ENCODE measurements around the gene PLEKHH2.
"Not testable (repeated sequence)": the region's sequence is repeated elsewhere in the genome, so short reads cannot be mapped to it uniquely, and the experiment has no call there.

Gene PLEKHH2

GRCh38 chr2:43637030-43637803 lies at the start of gene PLEKHH2:
Gene PLEKHH2 (plus strand): TSS chr2:43637260. CDS start chr2:43644674, 7,414 bp downstream.
- peak; percentile 82 to 90 for DNase-seq (ENCODE audit: low read depth in 2 of 2)

DNA sequence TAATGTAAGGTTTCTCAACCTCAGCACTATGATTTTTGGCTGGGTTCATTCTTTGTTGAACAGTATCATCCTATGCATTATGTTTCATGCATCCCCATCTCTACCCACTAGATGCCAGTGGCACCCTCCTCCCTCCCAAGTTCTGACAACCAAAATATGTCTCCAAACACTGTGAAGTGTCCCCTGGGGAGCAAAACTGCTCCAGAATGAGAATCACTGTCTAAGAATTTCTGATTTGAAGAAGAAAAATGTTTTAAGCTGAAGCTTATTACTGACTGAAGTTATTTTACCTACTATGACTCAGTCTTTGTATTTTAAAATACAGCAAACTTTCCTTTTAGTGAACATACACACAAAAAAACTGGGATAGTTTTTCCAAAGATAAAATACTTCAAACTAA lies 44.6 kb upstream of the PLEKHH2 start:
- DNase-seq (ENCODE audit: low read depth in 2 of 2) = no peak

DNA sequence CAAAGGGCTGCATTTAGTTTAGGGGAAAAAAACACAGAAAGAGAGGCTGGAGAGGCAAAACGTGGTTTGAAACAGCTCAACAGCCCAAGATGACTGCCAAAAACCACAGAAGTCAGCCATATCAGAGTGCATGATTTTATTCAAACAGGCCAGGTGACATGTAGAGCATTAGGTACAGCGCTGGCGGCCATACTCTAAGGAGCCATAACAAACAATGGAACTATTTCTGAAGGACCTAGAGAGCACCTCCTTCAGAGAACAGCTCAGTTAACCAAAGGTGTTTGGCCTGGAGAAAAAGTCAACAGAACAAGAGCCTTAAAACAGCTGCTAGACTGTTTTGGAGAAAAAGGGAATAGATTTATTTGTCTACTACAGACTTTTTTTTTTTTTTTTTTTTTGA lies 43.8 kb upstream of the PLEKHH2 start:
- no peak for DNase-seq (ENCODE audit: low read depth in 2 of 2)

DNA sequence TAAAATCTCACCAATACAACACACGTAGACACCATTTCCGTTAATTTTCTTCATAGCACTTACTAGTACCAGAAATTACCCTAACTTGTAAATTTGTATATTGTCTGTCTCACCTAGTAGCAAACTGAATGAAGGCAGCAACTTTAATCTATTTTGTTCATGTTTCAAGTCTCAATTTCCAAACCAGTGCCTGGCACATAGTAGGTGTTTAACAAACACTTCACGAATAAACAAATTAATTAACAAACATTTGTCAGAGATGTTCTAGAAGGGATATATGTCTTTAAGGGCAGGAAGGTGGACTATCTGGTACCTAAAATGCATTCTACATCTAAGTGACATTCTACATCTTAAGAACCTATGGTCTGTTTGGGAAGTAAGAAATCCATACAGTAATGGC lies 42.2 kb upstream of the PLEKHH2 start:
- DNase-seq (ENCODE audit: low read depth in 2 of 2) = no peak

- DNase-seq (ENCODE audit: low read depth in 2 of 2) = peak; percentile 98 to 99
Observed at GRCh38 chr2:43595603-43596412, 41.3 kb upstream of the PLEKHH2 start, which contains the start of gene THADA. Gene THADA (minus strand): TSS chr2:43596038. CDS start chr2:43592392, 3,646 bp downstream.

GRCh38 chr2:43600596-43600995 lies 36.5 kb upstream of the PLEKHH2 start:
- DNase-seq (ENCODE audit: low read depth in 2 of 2) = not testable (repeated sequence)

DNA sequence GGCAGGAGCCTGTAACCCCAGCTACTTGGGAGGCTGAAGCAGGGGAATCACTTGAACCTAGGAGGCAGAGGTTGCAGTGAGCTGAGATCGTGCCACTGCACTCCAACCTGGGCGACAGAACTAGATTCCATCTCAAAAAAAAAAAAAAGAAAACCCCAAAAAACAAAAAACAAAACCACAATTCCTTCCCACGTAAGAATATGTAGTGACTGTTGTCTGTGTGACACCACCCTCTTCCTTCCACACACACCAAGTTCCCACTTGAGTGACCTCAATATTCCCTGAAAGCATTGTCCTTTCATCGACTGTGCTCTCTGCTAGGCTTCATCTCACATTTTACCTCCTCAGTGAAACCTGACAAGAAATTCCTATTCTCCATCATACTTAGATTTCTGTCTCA lies 32.4 kb upstream of the PLEKHH2 start:
- no peak for DNase-seq (ENCODE audit: low read depth in 2 of 2)

GRCh38 chr2:43605079-43605655 lies 31.9 kb upstream of the PLEKHH2 start:
- no peak for DNase-seq (ENCODE audit: low read depth in 2 of 2)

GRCh38 chr2:43605851-43606250 lies 31.2 kb upstream of the PLEKHH2 start:
- DNase-seq (ENCODE audit: low read depth in 2 of 2) = no peak

- DNase-seq (ENCODE audit: low read depth in 2 of 2) = peak in 1 of 2 donors; percentile 16
Observed at GRCh38 chr2:43609290-43609918, 27.7 kb upstream of the PLEKHH2 start.

- no peak for DNase-seq (ENCODE audit: low read depth in 2 of 2)
Observed at GRCh38 chr2:43610361-43610760, 26.7 kb upstream of the PLEKHH2 start.

DNA sequence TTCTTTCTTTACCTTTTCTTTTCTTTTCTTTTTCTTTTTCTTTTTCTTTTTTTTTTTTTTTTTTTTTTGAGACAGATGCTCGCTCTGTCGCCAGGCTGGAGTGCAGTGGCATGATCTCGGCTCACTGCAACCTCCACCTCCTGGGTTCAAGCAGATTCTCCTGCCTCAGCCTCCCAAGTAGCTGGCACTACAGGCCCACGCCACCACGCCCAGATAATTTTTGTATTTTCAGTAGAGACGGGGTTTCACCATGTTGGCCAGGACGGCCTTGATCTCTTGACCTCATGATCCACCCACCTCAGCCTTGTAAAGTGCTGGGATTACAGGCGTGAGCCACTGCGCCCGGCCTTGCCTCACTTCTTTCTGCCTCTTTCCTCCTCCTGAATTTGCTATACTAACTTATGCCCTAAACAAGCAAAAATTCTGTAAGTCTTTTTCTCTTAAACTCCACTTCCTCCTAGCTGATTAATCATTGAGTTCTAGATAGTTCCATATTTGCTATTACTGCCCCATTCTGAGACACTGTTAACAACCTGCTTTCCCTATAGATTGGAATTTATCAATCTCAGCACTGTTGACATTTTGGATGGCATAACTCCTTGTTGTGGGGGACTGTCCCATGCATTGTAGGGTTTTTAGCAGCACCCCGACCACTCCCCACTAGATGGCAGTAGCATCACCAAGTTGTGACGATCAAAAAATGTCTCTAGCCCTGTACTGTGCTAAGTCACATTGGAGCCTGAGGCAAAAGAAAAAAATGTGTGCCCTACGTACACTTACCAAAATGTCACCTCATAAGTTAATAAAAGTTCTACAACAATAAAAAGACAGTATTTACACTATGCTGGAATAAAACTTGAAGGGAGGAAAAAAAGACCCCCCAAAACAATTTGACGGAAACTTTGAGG lies 24.8 kb upstream of the PLEKHH2 start:
- DNase-seq (ENCODE audit: low read depth in 2 of 2) = peak; percentile 48 to 70

- no peak for DNase-seq (ENCODE audit: low read depth in 2 of 2)
Observed at GRCh38 chr2:43612944-43613343, 24.1 kb upstream of the PLEKHH2 start.

DNA sequence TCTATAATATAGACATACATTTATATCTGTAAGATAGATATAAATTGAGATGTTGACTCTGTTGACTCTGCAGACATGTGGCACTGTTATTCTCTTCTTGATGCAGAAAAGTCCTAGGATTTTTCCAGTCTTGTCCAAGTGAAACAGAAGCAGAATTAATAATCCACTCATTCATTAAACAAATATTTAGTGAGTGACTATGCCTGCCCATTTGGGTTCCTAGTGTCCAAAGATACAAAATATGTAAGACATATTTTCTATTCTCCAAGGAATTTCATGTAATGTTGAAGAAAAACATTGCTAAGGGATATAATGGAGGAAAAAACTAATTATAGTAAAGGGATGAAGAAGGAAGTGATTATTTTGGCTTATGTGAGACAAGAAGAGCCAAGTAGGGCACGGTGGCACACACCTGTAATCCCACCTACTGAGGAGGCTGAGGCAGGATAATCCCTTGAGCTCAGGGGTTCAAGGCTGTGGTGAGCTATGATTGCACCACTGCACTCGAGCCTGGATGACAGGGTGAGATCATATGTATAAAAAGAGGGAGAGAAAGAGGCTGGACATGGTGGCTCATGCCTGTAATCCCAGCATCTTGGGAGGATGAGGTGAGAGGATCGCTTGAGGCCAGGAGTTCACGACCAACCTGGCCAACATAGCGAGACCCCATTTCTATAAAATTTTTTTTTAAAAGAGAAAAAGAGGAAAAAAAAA lies 19.9 kb upstream of the PLEKHH2 start:
- no peak for DNase-seq (ENCODE audit: low read depth in 2 of 2)

DNA sequence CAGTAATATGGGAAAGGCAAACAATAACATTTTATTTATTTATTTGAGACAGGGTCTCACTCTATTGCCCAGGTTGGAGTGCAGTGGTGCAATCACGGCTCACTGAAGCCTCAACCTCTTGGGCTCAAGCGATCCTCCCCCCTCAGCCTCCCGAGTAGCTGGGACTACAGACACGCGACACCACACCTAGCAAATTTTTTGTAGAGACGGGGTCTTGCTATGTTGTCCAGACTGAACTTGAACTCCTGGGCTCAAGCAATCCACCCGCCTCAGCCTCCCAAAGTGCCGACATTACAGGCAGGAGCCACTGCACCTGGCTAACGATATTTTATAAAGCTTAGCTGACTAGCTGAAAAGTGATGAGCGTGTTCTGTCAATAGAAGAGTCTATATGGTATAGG lies 17.5 kb upstream of the PLEKHH2 start:
- no peak for DNase-seq (ENCODE audit: low read depth in 2 of 2)

DNA sequence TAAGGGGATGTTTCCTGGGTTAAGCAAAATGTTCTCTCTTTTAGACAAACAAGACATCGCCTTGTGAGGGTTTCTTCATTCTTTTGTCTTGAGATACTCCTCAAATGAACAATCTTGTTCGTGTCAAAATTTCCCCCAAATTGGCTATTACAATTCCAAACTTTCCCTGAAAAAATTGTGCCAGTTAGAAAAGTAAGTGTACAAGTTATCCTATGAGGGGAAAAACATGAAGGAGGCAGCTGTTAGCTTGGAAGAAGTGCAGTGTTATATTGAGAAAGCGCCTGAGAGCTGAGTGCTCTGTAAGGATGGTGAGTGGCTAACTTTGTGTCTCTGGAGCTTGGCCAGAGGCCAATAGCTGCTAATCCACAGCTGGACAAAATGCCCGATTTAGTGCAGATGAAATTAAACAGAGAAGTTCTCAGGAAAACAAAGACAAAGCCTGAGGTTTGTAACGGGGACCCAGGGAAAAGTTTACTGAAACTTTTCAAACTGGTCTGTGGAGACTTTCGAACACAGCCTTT lies 14.1 kb upstream of the PLEKHH2 start:
- no peak for DNase-seq (ENCODE audit: low read depth in 2 of 2)

DNA sequence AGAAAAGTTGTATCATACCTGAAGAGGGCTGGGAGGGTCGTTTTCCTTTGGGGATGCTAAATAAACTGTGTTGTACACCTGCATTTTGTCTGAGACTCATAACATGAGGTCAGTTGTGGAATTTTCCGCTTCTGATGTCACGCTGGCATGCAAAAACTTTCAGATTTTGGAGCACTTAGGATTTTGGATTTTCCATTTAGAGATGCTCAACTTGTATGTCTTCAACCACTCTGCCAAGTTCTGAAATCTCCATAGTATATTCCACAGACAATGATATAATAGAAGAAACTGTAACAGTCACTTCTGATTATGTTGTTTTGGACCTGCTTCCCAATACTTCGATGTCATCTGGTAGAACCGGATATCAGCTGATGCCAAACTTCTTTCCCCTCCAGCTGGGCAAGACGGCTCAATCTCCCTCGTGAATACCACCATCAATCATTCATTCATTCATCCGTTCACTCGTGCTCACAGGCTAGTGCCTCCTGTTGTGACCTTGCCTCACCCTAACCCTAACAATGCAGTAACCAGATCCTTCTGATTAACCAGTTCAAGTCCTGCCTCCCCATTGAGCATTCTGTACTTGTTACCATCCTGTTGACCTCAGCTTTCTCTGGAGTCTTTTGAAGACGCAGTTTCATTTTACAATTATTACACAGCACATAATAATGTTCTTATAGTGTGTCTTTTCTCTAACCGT lies 5.3 kb upstream of the PLEKHH2 start:
- DNase-seq (ENCODE audit: low read depth in 2 of 2) = no peak

DNA sequence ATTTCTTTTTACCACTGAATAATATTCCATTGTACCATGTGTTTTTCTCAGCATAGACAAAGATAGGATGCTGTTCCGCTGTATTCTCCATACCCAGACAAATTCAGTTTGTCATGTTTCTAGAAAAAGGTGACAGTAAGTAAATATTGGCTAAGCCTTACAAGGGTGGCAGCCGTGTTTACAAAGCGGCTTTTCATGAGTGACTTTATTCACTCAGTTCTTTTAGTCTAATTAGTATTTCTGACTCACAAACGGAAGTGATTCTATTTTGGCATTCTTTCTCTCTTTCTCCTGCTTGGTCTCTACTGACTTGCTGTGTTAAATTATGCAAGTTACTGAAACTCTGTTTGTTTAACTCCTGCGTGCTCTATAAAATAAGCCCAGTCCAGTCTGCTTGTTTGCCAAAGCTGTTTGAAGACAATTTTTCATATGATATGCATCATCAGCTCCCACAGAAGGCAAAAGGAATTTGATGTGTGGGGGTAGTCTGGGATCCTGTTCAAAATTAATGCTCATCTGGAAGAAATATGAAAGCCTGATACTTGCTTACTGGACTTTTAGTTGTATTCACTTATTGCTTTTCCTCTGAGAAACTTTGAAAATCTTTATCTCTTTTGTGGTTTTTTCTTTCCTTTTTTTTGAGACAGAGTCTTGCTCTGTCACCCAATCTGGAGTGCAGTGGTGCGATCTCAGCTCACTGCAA lies 2.3 kb upstream of the PLEKHH2 start:
- DNase-seq (ENCODE audit: low read depth in 2 of 2) = no peak

DNA sequence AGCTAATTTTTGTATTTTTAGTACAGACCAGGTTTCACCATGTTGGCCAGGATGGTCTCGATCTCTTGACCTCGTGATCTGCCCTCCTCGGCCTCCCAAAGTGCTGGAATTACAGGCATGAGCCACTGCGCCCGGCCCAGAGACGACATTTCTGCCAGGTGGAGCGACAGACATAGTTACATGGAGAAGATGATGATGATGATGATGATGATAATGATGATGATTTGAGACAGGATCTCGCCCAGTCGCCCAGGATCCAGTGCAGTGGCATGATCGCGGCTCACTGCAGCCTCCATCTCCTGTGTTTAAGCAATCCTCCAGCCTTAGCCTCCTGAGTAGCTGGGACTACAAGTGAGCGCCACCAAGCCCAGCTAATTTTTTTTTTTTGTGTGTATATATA lies 907 bp upstream of the PLEKHH2 start:
- DNase-seq (ENCODE audit: low read depth in 2 of 2) = not testable (repeated sequence)

Data from stimulated activated CD4-positive, alpha-beta T cell treated with anti-CD3 and anti-CD28 coated beads, Interleukin-15, amount 100 ng/mL, for 48 hours (primary cell).